GM12873 (cell line): ENCODE results near the gene EGF.

ENCODE experiments used
- TF ChIP-seq, protein P1 (sequence below): IDR thresholded peaks from 2 replicates; pipeline ENCODE4 v1.5.1; 2012; ENCODE audit warnings: low read depth, mild to moderate bottlenecking, moderate library complexity, low read length, control low read depth; ENCODE audit not compliant: insufficient read depth; ENCODE audit errors: missing control alignments

Gene EGF

DNA sequence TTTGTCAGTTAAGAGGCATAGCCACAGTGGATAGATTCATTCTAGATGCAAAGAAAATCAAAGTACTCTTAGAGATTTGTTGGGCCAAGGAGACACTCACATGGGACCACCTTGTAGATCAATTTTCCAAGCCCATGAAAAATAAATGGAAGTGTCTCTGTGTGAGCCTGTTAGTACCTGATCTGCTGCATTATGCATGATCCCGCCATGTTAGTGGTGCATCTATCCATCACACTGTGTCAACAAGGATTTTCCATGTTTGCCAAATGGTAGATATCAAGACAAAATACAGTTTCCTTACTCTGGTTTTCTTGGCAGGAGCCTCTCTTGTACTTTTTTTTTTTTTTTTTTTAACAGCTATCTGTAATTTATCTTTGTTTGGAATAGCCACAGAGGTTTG lies 112.4 kb downstream of the EGF start:
- TF ChIP-seq, protein P1, sequence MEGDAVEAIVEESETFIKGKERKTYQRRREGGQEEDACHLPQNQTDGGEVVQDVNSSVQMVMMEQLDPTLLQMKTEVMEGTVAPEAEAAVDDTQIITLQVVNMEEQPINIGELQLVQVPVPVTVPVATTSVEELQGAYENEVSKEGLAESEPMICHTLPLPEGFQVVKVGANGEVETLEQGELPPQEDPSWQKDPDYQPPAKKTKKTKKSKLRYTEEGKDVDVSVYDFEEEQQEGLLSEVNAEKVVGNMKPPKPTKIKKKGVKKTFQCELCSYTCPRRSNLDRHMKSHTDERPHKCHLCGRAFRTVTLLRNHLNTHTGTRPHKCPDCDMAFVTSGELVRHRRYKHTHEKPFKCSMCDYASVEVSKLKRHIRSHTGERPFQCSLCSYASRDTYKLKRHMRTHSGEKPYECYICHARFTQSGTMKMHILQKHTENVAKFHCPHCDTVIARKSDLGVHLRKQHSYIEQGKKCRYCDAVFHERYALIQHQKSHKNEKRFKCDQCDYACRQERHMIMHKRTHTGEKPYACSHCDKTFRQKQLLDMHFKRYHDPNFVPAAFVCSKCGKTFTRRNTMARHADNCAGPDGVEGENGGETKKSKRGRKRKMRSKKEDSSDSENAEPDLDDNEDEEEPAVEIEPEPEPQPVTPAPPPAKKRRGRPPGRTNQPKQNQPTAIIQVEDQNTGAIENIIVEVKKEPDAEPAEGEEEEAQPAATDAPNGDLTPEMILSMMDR = no peak

DNA sequence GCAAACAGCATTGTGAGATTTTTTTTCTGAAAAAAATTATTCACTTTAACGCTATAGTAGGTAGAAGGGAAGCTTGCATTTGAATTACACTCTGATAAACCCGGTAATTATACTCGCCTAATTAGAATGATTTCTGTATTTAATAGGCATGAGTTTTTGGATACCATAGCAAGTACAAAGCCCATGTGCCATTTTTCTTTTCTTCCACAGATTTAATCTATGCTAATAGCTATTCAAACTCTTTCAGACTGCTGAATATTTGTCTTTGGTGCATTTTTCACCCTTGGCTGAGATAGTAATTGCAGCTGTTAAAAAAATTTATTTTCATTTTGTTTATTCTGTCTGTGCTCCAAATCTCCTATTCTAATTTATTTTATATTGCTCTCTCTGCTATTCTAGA lies 113.0 kb downstream of the EGF start:
- TF ChIP-seq, protein P1 = no peak

DNA sequence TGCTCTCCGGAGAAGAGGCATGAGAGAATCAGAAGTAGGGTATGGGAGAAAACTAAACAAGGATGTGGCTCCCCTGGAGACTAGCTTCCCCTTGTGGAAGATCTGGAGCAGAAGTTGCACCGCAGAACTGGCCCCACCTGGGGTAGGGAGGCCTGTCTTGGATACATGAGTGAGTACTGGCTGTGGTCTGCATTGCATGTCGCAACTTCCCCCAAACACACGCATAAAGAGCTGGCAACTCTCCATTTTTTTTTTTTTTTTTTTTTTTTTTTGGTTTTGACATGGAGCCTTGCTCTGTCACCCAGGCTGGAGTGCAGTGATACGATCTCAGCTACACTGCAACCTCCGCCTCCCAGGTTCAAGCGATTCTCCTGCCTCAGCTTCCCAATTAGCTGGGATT lies 119.9 kb downstream of the EGF start:
- TF ChIP-seq, protein P1 = no peak

DNA sequence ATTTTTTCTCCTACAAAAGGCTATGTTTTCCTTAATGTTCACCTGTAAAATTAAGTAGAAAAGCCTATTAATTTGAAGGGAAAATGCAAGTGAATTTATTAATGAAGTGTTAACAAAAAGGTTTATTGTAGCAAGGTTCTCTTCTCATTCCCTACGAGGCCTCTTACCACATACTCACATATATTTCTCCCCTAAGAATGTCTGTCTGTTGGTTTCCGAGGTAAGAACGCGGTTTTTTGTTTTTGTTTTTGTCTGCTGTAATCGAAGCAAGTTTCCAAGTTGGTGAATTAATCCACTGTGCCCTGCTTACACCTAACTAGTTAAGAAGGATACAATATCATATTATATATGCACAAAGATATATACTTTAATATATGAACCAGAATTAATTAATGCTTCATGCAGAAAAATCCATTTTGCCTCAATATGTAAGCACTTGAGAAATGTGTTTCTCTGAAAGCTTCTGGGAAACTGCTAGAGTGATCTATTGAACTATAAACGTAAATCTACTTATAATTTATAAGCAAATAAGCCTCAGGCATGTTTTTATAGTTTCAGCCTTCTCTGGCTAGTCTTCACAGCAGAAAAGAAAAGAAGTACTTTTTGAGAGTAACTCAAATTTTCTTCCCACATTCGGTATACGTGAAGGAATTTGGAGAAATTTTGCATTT lies 120.8 kb downstream of the EGF start:
- TF ChIP-seq, protein P1 = no peak

DNA sequence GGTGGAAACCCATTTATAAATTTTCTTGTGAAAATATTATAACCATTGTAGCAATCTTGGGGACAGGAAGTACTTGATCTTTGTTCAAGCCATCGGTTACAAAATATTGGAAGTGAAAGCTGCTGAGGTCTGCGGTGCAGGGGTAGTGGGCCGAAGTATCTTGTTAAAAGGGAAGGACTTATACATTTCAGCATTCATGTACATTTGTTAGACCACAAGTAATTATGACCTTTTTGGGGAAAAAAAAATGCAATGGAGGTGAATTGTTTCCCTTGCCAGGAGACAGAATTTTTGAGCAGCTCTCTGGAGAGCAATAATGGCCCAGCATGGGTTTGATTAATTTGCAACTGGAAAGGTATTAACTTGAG lies 121.3 kb downstream of the EGF start:
- TF ChIP-seq, protein P1 = no peak

DNA sequence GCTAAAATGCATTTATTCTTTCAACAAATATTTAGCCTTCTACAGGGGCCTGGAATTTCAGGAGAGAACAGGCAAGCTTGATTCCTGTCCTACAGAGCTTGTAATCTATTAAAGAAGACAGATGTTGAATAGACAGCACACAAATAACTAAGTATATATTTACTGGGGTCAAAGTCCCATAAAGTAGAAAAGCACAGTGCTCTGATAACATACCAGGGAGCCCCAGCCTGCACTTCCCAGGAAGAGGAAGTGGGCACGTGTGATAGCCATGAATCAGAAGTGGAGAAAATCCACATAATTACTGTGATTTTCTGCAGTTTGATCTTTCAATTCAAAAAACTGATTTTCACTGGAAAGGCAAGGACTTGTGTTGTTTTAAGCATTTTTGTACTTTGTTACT lies 129.1 kb downstream of the EGF start:
- TF ChIP-seq, protein P1 = no peak

DNA sequence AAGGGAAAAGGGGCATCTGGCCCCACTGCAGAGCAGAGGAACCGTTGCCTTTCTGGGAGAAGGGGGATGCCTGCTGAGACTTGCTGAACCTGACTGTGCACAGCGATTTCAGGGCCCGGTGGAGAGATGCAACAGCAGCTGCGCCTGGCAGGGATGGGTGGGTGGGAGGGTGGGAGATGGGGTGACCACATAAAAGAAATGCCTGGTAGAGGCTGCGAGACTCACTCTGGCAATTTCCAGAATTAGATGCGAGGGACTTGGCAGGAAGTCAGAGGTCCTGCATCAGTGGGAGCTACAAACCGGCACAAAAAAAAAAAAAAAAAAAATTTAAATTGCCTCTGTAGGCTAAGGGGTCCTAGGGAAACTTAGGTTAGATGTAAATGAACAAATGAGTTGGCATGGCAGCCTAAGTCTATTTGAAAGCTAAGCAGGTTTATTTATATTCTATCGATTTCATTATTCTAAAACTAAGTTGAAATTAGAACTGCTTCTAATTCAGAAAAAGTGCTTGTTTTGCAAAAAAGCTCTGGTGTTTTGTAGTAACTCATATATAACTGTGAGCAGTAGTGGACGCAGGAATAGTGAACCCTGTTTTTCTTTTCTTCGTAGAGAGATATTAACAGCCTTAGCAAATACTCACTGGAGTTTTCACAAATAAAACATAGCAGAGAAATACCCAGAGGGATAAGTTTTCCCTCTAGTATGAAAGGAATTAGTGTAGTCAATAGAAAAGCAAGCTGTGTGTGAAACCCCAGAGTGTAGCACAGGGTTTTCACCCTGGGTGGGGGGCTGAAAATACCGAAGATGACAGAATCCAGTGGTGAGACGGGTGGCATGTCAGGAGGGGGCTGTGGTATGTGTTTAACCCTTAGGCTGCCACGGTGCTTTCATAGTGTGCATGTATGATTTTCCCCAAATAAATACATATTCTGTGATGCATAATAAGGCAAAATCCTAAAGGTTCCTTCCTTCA lies 130.1 kb downstream of the EGF start:
- TF ChIP-seq, protein P1 = no peak
